Fibroblast of skin of left biceps (primary cell): ENCODE results near the gene HADHB.
"Not testable (repeated sequence)": the region's sequence is repeated elsewhere in the genome, so short reads cannot be mapped to it uniquely, and the experiment has no call there.

ENCODE experiments used
- DNase-seq, 2 experiments: peaks; one replicate each; pipeline ENCODE4 v3.0.0-alpha.2; 2013; ENCODE audit warnings: low read depth in 2 of 2

HADHB gene

GRCh38 chr2:26329083-26329482 lies 84.3 kb downstream of the HADHB start:
- not testable (repeated sequence) for DNase-seq

GRCh38 chr2:26330114-26330549 lies 85.4 kb downstream of the HADHB start:
- DNase-seq = peak; percentile 31 to 33

- no peak for DNase-seq
Observed at GRCh38 chr2:26330604-26331003, 85.9 kb downstream of the HADHB start.

- not testable (repeated sequence) for DNase-seq
Observed at GRCh38 chr2:26331321-26331720, 86.6 kb downstream of the HADHB start.

GRCh38 chr2:26333293-26333692 lies 88.6 kb downstream of the HADHB start:
- DNase-seq = no peak

GRCh38 chr2:26335231-26335630 lies 90.5 kb downstream of the HADHB start:
- DNase-seq = no peak

- no peak for DNase-seq
Observed at GRCh38 chr2:26336719-26337118, 92.0 kb downstream of the HADHB start.

GRCh38 chr2:26337298-26337697 lies 92.6 kb downstream of the HADHB start:
- DNase-seq = no peak
